HG02973 (cell line): ENCODE measurements around the gene RALBP1.
A peak's percentile ranks its signal among the peaks of the same experiment; 100 is the strongest.
"Not testable (repeated sequence)": the region's sequence is repeated elsewhere in the genome, so short reads cannot be mapped to it uniquely, and the experiment has no call there.

Experiments
- ATAC-seq: cut with Tn5 transposase; IDR thresholded peaks from one replicate; pipeline ENCODE4 v1.9.1; 2021; ENCODE audit warnings: moderate library complexity; ENCODE audit not compliant: unreplicated experiment

Gene RALBP1

GRCh38 chr18:9474983-9475642 lies at the start of gene RALBP1:
Gene RALBP1, plus strand, starts transcription at chr18:9475513. Its CDS starts 37,533 bp downstream, at chr18:9513046.
- ATAC-seq, result peak; percentile 88

GRCh38 chr18:9426753-9427152 lies 48.6 kb upstream of the RALBP1 start:
- no peak for ATAC-seq

- ATAC-seq, result no peak
These were observed 47.0 kb upstream of the RALBP1 start for GRCh38 chr18:9428301-9428706.

GRCh38 chr18:9428862-9429661 lies 46.3 kb upstream of the RALBP1 start:
- ATAC-seq, result no peak

GRCh38 chr18:9429662-9429993 lies 45.7 kb upstream of the RALBP1 start:
- ATAC-seq, result no peak

GRCh38 chr18:9430315-9430714 lies 45.0 kb upstream of the RALBP1 start:
- ATAC-seq, result not testable (repeated sequence)

GRCh38 chr18:9431296-9431695 lies 44.0 kb upstream of the RALBP1 start:
- ATAC-seq, result no peak

- not testable (repeated sequence) for ATAC-seq
These were observed 42.2 kb upstream of the RALBP1 start for GRCh38 chr18:9433122-9433521.

GRCh38 chr18:9433671-9434121 lies 41.6 kb upstream of the RALBP1 start:
- ATAC-seq, result no peak

- ATAC-seq, result no peak
These were observed 41.1 kb upstream of the RALBP1 start for GRCh38 chr18:9434122-9434701.

- no peak for ATAC-seq
These were observed 40.3 kb upstream of the RALBP1 start for GRCh38 chr18:9435041-9435440.

- no peak for ATAC-seq
These were observed 38.9 kb upstream of the RALBP1 start for GRCh38 chr18:9436206-9436929.

- ATAC-seq, result no peak
These were observed 38.3 kb upstream of the RALBP1 start for GRCh38 chr18:9437021-9437437.

GRCh38 chr18:9437672-9438071 lies 37.6 kb upstream of the RALBP1 start:
- no peak for ATAC-seq

GRCh38 chr18:9441061-9441460 lies 34.3 kb upstream of the RALBP1 start:
- no peak for ATAC-seq

- no peak for ATAC-seq
These were observed 30.8 kb upstream of the RALBP1 start for GRCh38 chr18:9444549-9444948.

- ATAC-seq, result no peak
These were observed 28.5 kb upstream of the RALBP1 start for GRCh38 chr18:9446839-9447238.

- no peak for ATAC-seq
These were observed 28.0 kb upstream of the RALBP1 start for GRCh38 chr18:9447334-9447733.

GRCh38 chr18:9449600-9450414 lies 25.5 kb upstream of the RALBP1 start:
- no peak for ATAC-seq

- not testable (repeated sequence) for ATAC-seq
These were observed 24.4 kb upstream of the RALBP1 start for GRCh38 chr18:9450920-9451319.
